ENCODE data around the gene SCN1A.
"Not testable (repeated sequence)": the region's sequence is repeated elsewhere in the genome, so short reads cannot be mapped to it uniquely, and the experiment has no call there.

Gene SCN1A

GRCh38 chr2:166074011-166074410, 53.8 kb downstream of the SCN1A start:
- DNase-seq: no peak

DNA sequence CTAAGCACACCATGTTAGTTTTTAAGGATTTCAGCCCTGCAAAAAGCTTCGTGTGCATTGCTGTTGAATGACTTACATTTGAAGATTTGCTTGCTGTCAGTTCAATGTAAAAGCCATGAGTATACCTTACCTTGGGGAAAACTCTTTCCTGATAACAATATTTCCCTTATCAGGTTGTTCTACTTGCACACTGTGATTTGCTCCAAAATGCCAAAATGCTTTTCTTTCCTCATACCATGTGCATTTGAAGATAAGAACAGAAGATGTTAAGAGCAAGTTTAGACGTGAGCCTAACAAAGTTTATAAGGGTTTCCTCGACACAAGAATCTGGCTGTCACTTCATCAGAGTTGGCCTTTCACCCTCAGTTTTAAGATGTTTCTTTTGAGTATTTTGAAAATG, 57.6 kb downstream of the SCN1A start:
- no peak for DNase-seq

- no peak for DNase-seq
These were observed 58.8 kb downstream of the SCN1A start for GRCh38 chr2:166068981-166069380.

DNA sequence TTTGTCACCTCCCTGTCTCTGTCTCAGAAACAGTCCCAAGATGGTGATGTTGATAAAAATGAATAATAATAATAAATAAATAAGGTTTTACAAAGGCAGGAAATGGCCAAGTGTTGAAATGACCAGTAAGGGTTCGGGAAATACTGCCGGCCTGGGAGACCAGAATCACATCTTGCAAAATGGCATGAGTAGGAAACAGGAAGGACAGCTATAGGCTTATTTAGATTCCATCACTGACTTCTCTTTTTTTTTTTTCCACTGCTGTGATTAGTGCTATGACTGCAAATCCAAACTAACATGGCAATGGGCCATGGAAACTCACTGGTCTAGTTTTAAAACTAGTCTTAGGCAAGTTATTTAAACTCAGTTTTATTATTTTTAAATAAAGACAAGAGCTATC, 60.6 kb downstream of the SCN1A start:
- no peak for DNase-seq

GRCh38 chr2:166060191-166060590, 67.6 kb downstream of the SCN1A start:
- DNase-seq: no peak

GRCh38 chr2:166057370-166058164, 70.3 kb downstream of the SCN1A start:
- DNase-seq: peak; percentile 58

DNA sequence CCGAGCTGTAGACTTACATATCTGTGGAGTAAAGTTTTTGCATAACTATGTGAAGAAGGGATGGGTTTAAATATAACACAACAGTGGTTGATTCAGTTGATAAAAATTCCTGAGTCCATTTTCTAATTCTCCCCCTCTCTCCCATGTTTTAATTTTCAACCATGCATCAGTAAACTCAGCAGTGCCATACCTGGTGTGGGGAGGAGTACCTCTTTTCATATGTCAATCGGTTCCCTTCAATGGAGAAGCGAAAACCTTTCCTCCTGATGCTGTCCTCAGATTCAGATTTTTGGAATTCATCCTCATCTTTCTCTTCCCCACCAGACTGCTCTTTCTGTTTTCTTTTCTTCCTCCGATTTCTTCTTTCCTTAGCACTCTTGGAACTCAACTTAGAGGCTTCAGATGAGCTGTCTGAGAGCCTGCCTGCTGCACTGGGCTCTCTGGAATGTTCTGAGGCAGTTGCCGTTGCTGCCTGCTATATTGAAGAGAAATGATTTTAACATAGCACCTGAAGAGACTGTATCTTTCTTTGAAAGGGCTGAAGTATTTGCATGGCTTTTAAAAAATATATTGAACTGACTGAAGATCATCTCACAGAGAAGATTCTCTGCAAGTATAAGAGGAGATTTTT, 82.9 kb downstream of the SCN1A start:
- no peak for DNase-seq

- DNase-seq: no peak
These were observed 84.9 kb downstream of the SCN1A start for GRCh38 chr2:166042768-166043390.

GRCh38 chr2:166042356-166042755, 85.5 kb downstream of the SCN1A start:
- no peak for DNase-seq

DNA sequence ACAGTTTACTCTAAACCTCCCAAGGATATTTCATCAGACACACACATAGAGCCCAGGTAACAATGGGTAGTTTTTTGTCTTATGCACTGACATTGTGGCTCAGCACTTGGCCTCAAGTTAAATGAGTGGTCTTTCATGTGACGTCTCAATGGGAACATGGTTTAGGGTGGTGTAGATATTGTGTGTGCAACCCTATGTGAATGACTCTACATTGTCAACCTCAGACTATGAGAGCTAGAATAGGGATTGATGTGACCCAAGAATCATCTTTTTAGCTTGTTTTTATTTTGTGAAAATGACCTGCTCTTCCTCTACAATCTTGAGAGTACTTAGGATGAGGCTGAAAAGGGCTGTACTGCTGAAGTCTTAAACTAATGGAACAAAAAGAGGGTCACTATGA, 86.2 kb downstream of the SCN1A start:
- DNase-seq: no peak

GRCh38 chr2:166032361-166032760, 95.5 kb downstream of the SCN1A start:
- DNase-seq: no peak

GRCh38 chr2:166031054-166031453, 96.8 kb downstream of the SCN1A start:
- DNase-seq: no peak

DNA sequence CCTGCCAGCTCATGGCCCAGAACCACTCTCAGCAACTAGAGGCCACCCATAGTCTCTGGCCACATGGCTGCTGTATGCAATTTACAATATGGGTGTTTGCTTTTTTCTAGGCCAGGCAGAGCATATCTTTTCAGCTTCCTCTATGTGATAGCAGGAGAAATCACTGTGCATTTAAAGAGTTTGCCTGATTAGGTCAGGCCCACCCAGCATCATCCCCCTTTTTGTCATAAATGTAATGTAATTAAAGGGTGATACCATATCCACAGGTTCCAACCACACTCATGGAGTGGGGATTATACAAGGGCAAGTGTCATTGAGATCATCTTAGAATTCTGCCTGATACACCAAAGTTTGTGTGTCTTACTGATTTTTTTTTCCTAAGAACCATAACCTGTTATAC, 102.5 kb downstream of the SCN1A start:
- DNase-seq: no peak

DNA sequence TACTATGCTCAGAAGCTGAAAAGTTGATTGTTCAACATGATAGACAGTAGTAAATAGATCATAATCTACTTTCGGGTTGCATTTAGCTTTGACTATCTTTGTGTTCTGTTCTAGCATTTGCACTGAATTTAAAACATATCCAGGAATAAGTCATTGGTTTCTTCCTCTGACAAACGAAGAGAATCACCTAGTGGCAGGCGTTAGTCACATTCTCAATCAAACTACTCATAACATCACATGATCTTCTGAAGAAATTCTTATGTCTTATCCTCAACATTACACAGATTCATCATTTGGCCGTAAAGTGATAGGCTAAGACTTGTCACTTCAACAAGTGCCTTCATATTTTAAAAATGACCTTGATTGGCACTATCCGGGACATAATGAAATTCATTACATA, 110.6 kb downstream of the SCN1A start:
- no peak for DNase-seq

- no peak for DNase-seq
These were observed 113.9 kb downstream of the SCN1A start for GRCh38 chr2:166013878-166014277.

DNA sequence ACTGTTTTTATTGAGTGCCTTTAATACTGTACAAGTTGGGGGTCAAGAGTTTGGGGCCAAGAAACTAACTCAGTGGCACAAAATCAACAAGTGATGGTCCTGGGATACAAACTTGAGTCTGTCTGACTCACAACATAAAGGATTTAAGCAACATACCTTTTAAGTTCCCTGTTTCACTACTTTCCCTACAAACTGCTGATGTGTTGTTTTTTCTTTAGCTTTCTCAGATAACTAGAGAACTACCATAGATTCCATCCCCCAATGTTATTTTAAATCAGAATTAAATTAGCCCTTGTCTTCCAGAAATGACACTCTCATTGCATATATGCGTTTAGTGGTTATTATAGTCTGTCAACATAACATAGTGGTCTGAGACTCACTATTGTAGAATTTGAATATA, 116.2 kb downstream of the SCN1A start:
- DNase-seq: no peak

DNA sequence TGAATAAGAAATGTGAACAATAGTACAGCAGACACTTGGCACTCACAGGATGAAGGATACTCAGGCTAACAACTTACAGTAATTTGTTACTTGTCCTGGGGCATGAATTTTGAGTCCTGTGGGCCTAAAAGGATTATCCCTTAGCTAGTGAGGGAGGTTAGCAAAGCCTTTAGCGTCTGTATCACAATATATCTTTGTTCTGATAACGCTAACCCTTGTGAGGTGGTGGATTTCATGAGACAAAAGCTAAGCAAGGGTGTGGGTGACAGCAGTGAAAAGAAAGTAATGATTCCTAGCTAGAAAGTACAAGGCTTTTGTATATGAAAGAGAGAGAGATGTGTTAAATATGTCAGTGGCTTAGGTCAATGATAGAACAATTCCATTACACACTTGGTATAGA, 127.4 kb downstream of the SCN1A start:
- no peak for DNase-seq

- no peak for DNase-seq
These were observed 137.0 kb downstream of the SCN1A start for GRCh38 chr2:165990846-165991245.

DNA sequence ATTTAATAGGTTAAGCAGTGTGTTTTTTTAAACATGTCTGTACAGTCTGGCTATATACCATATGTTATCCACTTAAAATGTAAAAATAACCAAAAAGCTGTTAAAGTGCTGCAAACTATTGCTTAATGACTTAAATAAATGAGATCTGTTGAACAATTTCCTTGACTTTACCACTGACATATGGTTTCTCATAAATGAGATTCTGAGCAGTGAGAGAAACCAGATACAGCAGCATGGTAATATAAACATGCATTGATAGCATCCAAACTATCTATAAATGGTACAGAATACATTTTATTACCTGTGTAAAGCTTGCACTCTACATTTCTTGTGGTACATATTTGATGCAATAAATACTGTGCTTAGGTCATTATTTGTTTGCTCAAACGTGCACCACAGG, 138.0 kb downstream of the SCN1A start:
- no peak for DNase-seq

DNA sequence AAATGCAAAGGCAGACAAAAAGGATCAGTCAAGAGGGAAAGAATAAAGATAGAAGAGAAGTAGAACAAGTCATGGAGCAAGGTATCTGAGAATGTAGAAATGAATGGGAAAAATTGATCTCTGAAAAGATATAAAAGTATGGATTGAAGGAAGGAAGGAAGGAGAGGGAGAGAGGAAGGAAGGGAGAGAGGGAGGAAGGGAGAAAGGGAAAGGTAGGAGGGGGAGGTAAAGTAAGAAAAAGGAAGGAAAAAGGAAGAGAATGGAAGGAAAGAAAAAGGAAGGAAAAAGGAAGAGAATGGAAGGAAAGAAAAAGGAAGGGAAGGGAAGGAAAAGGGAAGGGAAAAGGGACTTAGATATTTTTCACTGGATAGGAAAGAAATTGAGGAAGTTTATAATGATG, 142.7 kb downstream of the SCN1A start:
- no peak for DNase-seq

- not testable (repeated sequence) for DNase-seq
These were observed 155.7 kb downstream of the SCN1A start for GRCh38 chr2:165972161-165972560.

- no peak for DNase-seq
These were observed 157.2 kb downstream of the SCN1A start for GRCh38 chr2:165970663-165971062.

DNA sequence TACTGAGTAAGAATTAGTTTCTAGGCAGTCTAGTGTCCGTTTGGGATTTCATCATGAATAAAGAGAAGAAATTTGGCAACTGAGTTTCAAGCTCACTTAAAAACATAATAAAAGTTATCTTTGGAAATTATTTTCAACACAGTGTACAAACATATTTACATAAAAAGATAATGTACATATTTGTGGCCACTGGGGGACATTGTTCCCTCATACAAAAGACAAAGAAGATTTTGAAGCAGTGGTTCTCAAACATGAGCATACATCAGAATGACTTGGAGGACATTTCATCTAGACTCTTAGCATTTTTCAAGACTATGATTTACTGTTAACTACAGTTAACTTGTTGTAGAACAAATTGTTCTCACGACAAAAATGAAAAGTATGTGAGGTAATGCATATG, 158.6 kb downstream of the SCN1A start:
- no peak for DNase-seq

GRCh38 chr2:165967746-165968145, 160.1 kb downstream of the SCN1A start:
- no peak for DNase-seq

Data from hematopoietic multipotent progenitor cell treated with erythropoietin and hydrocortisone succinate and interleukin-3 and kit ligand, for 4 days (in vitro differentiated cells).